ENCODE results near the gene SNRPB2. TPM values are rescaled to one million over a fixed set of nuclear protein-coding genes. Genes with fewer than 3 reads are reported as not detected.

The SNRPB2 gene
- total and polyA plus RNA-seq, 2 experiments from 2014 or later, result 69.8 to 101 TPM

GRCh38 chr20:16699293-16699692 is 30.5 kb upstream of the SNRPB2 start:
- H3K4me3 ChIP-seq, result no peak overlapping the region
- no peak overlapping the region for H2AFZ ChIP-seq
- H3F3A ChIP-seq (ENCODE audit: insufficient read depth), result no peaks in the 10 kb centered on the region
- DNase-seq, result no peak
- H3K27ac ChIP-seq, result no peak overlapping the region
- H3K27me3 ChIP-seq (replicated peaks; ENCODE audit: insufficient read depth), result no peaks in the 10 kb centered on the region
- H4K20me1 ChIP-seq (ENCODE audit: insufficient read depth), result no peaks in the 10 kb centered on the region
- TF ChIP-seq EZH2phosphoT487 (IDR thresholded peaks at IDR 0.05; ENCODE audit: insufficient read depth, low read depth) (no peak), EZH2 (IDR thresholded peaks at IDR 0.05; ENCODE audit: insufficient read depth, poor library complexity, severe bottlenecking) (no peak)
- no peaks in the 10 kb centered on the region for H3K9me3 ChIP-seq (ENCODE audit: low read depth)
- H3K9me2 ChIP-seq (ENCODE audit: insufficient read depth), result no peaks in the 10 kb centered on the region
- H3K4me2 ChIP-seq (ENCODE audit: unreplicated experiment), result no peak overlapping the region
- H3K36me3 ChIP-seq (ENCODE audit: low read depth), result no peaks in the 10 kb centered on the region
- in situ Hi-C loops (cut with MboI), result no loop called here
- no peaks in the 10 kb centered on the region for H3K4me1 ChIP-seq (ENCODE audit: insufficient read depth)
- no peaks in the 10 kb centered on the region for H3K79me2 ChIP-seq (ENCODE audit: insufficient read depth)
- H3K9ac ChIP-seq, result no peak overlapping the region
- 17 to 24% methylated on average over 4 of the region's 4 CpGs for WGBS, 2 experiments (ENCODE audit: low coverage in 1 of 2, low lambda C conversion rate in 2 of 2, missing lambda C conversion rate in 2 of 2)

- DNase-seq, result peak; percentile 10
- Histone ChIP-seq H4K20me1 (ENCODE audit: insufficient read depth) (no peaks in the 10 kb centered on the region), H2AFZ (no peak overlapping the region), H3K9me3 (ENCODE audit: low read depth) (no peaks in the 10 kb centered on the region), H3K9ac (no peak overlapping the region), H3F3A (ENCODE audit: insufficient read depth) (no peaks in the 10 kb centered on the region), H3K36me3 (ENCODE audit: low read depth) (no peaks in the 10 kb centered on the region), H3K79me2 (ENCODE audit: insufficient read depth) (no peaks in the 10 kb centered on the region), H3K4me2 (ENCODE audit: unreplicated experiment) (no peak overlapping the region), H3K9me2 (ENCODE audit: insufficient read depth) (no peaks in the 10 kb centered on the region), H3K4me1 (ENCODE audit: insufficient read depth) (no peaks in the 10 kb centered on the region), H3K4me3 (no peak overlapping the region), H3K27me3 (replicated peaks; ENCODE audit: insufficient read depth) (no peaks in the 10 kb centered on the region), H3K27ac (no peak overlapping the region)
- 65 to 67% methylated on average over 3 of the region's 3 CpGs for whole genome bisulfite sequencing, 2 experiments (ENCODE audit: low coverage in 1 of 2, low lambda C conversion rate in 2 of 2, missing lambda C conversion rate in 2 of 2)
- TF ChIP-seq EZH2 (IDR thresholded peaks at IDR 0.05; ENCODE audit: insufficient read depth, poor library complexity, severe bottlenecking) (no peak), EZH2phosphoT487 (IDR thresholded peaks at IDR 0.05; ENCODE audit: insufficient read depth, low read depth) (no peak)
- in situ Hi-C loops (cut with MboI), result no loop called here
Measured at GRCh38 chr20:16701296-16701695, 28.5 kb upstream of the SNRPB2 start.

GRCh38 chr20:16703570-16703969 is 26.3 kb upstream of the SNRPB2 start:
- Histone ChIP-seq H3K27me3 (replicated peaks; ENCODE audit: insufficient read depth) (no peaks in the 10 kb centered on the region; the same call in 1 of the 2 replicates), H3K4me3 (no peak overlapping the region), H3K27ac (no peak overlapping the region), H3K9me2 (ENCODE audit: insufficient read depth) (no peaks in the 10 kb centered on the region), H3K4me2 (ENCODE audit: unreplicated experiment) (no peak overlapping the region), H2AFZ (no peak overlapping the region), H4K20me1 (ENCODE audit: insufficient read depth) (no peaks in the 10 kb centered on the region), H3K79me2 (ENCODE audit: insufficient read depth) (no peaks in the 10 kb centered on the region), H3K4me1 (ENCODE audit: insufficient read depth) (no peaks in the 10 kb centered on the region), H3F3A (ENCODE audit: insufficient read depth) (no peaks in the 10 kb centered on the region), H3K9ac (no peak overlapping the region), H3K9me3 (ENCODE audit: low read depth) (no peaks in the 10 kb centered on the region), H3K36me3 (ENCODE audit: low read depth) (no peaks in the 10 kb centered on the region)
- in situ Hi-C loops (cut with MboI), result no loop called here
- WGBS, 2 experiments (ENCODE audit: low coverage in 1 of 2, low lambda C conversion rate in 2 of 2, missing lambda C conversion rate in 2 of 2), result 21 to 28% methylated on average over 4 of the region's 4 CpGs
- TF ChIP-seq EZH2phosphoT487 (IDR thresholded peaks at IDR 0.05; ENCODE audit: insufficient read depth, low read depth) (no peak), EZH2 (IDR thresholded peaks at IDR 0.05; ENCODE audit: insufficient read depth, poor library complexity, severe bottlenecking) (no peak)
- no peak for DNase-seq

- Histone ChIP-seq H4K20me1 (ENCODE audit: insufficient read depth) (no peaks in the 10 kb centered on the region), H3K9me2 (ENCODE audit: insufficient read depth) (no peaks in the 10 kb centered on the region), H3K9me3 (ENCODE audit: low read depth) (no peaks in the 10 kb centered on the region), H3K9ac (no peak overlapping the region), H3K36me3 (ENCODE audit: low read depth) (no peaks in the 10 kb centered on the region), H3K4me2 (ENCODE audit: unreplicated experiment) (no peak overlapping the region), H2AFZ (no peak overlapping the region), H3F3A (ENCODE audit: insufficient read depth) (no peaks in the 10 kb centered on the region), H3K4me3 (no peak overlapping the region), H3K27ac (no peak overlapping the region), H3K27me3 (replicated peaks; ENCODE audit: insufficient read depth) (peaks cover 5% of the 10 kb centered on the region; the same call in 1 of the 2 replicates), H3K4me1 (ENCODE audit: insufficient read depth) (no peaks in the 10 kb centered on the region), H3K79me2 (ENCODE audit: insufficient read depth) (no peaks in the 10 kb centered on the region)
- 10 to 12% methylated on average over 3 of the region's 3 CpGs for WGBS, 2 experiments (ENCODE audit: low coverage in 1 of 2, low lambda C conversion rate in 2 of 2, missing lambda C conversion rate in 2 of 2)
- TF ChIP-seq EZH2phosphoT487 (IDR thresholded peaks at IDR 0.05; ENCODE audit: insufficient read depth, low read depth) (no peak), EZH2 (IDR thresholded peaks at IDR 0.05; ENCODE audit: insufficient read depth, poor library complexity, severe bottlenecking) (no peak)
- no peak for DNase-seq
- in situ Hi-C loops (cut with MboI), result no loop called here
Measured at GRCh38 chr20:16707674-16708073, 22.2 kb upstream of the SNRPB2 start.

- Histone ChIP-seq H3F3A (ENCODE audit: insufficient read depth) (no peaks in the 10 kb centered on the region), H3K4me3 (no peak overlapping the region), H3K9ac (no peak overlapping the region), H2AFZ (no peak overlapping the region), H3K4me1 (ENCODE audit: insufficient read depth) (no peaks in the 10 kb centered on the region), H4K20me1 (ENCODE audit: insufficient read depth) (no peaks in the 10 kb centered on the region), H3K27ac (no peak overlapping the region), H3K36me3 (ENCODE audit: low read depth) (no peaks in the 10 kb centered on the region), H3K79me2 (ENCODE audit: insufficient read depth) (no peaks in the 10 kb centered on the region), H3K9me3 (ENCODE audit: low read depth) (no peaks in the 10 kb centered on the region), H3K9me2 (ENCODE audit: insufficient read depth) (no peaks in the 10 kb centered on the region), H3K27me3 (replicated peaks; ENCODE audit: insufficient read depth) (peaks cover 5% of the 10 kb centered on the region; the same call in 1 of the 2 replicates), H3K4me2 (ENCODE audit: unreplicated experiment) (no peak overlapping the region)
- DNase-seq, result no peak
- no peak for TF ChIP-seq EZH2phosphoT487 (IDR thresholded peaks at IDR 0.05; ENCODE audit: insufficient read depth, low read depth)
- TF ChIP-seq EZH2 (IDR thresholded peaks at IDR 0.05; ENCODE audit: insufficient read depth, poor library complexity, severe bottlenecking), result no peak
- in situ Hi-C loops (cut with MboI), result no loop called here
Measured at GRCh38 chr20:16708602-16709001, 21.2 kb upstream of the SNRPB2 start.
